CD4-positive, alpha-beta T cell treated with Interferon alpha-2 for 1 hour (primary cell): ENCODE results near the gene CXCR1.
"Not testable (repeated sequence)": the region's sequence is repeated elsewhere in the genome, so short reads cannot be mapped to it uniquely, and the experiment has no call there.

Experiments
- DNase-seq, 2 donors: peaks; one replicate each; pipeline ENCODE4 v3.0.0-alpha.2; 2020 to 2022

The CXCR1 gene

GRCh38 chr2:218166791-218167190, at the start of gene CXCR1:
CXCR1 (minus strand) TSS chr2:218166962; CDS start chr2:218165211, 1,751 bp downstream.
- peak; percentile 46 to 74 for DNase-seq

GRCh38 chr2:218216336-218216673, 49.5 kb upstream of the CXCR1 start:
- no peak for DNase-seq

- DNase-seq: no peak
Observed at GRCh38 chr2:218214116-218214515, 47.4 kb upstream of the CXCR1 start.

- no peak for DNase-seq
Observed at GRCh38 chr2:218209078-218209477, 42.3 kb upstream of the CXCR1 start.

- no peak for DNase-seq
Observed at GRCh38 chr2:218202266-218202665, 35.5 kb upstream of the CXCR1 start.

GRCh38 chr2:218196974-218197373, 30.2 kb upstream of the CXCR1 start:
- DNase-seq: no peak

- DNase-seq: no peak
Observed at GRCh38 chr2:218194880-218195279, 28.1 kb upstream of the CXCR1 start.

- no peak for DNase-seq
Observed at GRCh38 chr2:218193701-218194100, 26.9 kb upstream of the CXCR1 start.

- no peak for DNase-seq
Observed at GRCh38 chr2:218192902-218193430, 26.2 kb upstream of the CXCR1 start.

GRCh38 chr2:218188528-218188927, 21.8 kb upstream of the CXCR1 start:
- DNase-seq: no peak

- no peak for DNase-seq
Observed at GRCh38 chr2:218187296-218188015, 20.7 kb upstream of the CXCR1 start.

- DNase-seq: no peak
Observed at GRCh38 chr2:218186876-218187275, 20.1 kb upstream of the CXCR1 start.

GRCh38 chr2:218186355-218186766, 19.6 kb upstream of the CXCR1 start:
- peak; percentile 72 to 82 for DNase-seq

GRCh38 chr2:218184331-218184730, 17.6 kb upstream of the CXCR1 start:
- DNase-seq: no peak

GRCh38 chr2:218180467-218181114, 13.8 kb upstream of the CXCR1 start:
- DNase-seq: no peak

GRCh38 chr2:218179782-218180181, 13.0 kb upstream of the CXCR1 start:
- no peak for DNase-seq

- DNase-seq: no peak
Observed at GRCh38 chr2:218172845-218173244, 6.1 kb upstream of the CXCR1 start.

GRCh38 chr2:218171744-218172143, 5.0 kb upstream of the CXCR1 start:
- not testable (repeated sequence) for DNase-seq

- no peak for DNase-seq
Observed at GRCh38 chr2:218169757-218170546, 3.2 kb upstream of the CXCR1 start.

GRCh38 chr2:218168635-218169462, 2.1 kb upstream of the CXCR1 start:
- DNase-seq: peak; percentile 66 to 76

- no peak for DNase-seq
Observed at GRCh38 chr2:218168016-218168415, 1.3 kb upstream of the CXCR1 start.

GRCh38 chr2:218162814-218163213, 3.9 kb downstream of the CXCR1 start:
- DNase-seq: no peak

- no peak for DNase-seq
Observed at GRCh38 chr2:218161644-218162043, 5.1 kb downstream of the CXCR1 start.
